ENCODE measurements around the gene RARRES1.

GRCh38 chr3:158696618-158697017 lies 35.6 kb downstream of the RARRES1 start:
- no peak for TF ChIP-seq POLR2A (IDR thresholded peaks at IDR 0.05)
- TF ChIP-seq, protein P1, sequence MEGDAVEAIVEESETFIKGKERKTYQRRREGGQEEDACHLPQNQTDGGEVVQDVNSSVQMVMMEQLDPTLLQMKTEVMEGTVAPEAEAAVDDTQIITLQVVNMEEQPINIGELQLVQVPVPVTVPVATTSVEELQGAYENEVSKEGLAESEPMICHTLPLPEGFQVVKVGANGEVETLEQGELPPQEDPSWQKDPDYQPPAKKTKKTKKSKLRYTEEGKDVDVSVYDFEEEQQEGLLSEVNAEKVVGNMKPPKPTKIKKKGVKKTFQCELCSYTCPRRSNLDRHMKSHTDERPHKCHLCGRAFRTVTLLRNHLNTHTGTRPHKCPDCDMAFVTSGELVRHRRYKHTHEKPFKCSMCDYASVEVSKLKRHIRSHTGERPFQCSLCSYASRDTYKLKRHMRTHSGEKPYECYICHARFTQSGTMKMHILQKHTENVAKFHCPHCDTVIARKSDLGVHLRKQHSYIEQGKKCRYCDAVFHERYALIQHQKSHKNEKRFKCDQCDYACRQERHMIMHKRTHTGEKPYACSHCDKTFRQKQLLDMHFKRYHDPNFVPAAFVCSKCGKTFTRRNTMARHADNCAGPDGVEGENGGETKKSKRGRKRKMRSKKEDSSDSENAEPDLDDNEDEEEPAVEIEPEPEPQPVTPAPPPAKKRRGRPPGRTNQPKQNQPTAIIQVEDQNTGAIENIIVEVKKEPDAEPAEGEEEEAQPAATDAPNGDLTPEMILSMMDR (IDR thresholded peaks at IDR 0.05): no peak

Measured in breast epithelium (tissue), 3 donors.